ENCODE results near the gene TC2N.
"Not testable (repeated sequence)": the region's sequence is repeated elsewhere in the genome, so short reads cannot be mapped to it uniquely, and the experiment has no call there.

The TC2N gene

DNA sequence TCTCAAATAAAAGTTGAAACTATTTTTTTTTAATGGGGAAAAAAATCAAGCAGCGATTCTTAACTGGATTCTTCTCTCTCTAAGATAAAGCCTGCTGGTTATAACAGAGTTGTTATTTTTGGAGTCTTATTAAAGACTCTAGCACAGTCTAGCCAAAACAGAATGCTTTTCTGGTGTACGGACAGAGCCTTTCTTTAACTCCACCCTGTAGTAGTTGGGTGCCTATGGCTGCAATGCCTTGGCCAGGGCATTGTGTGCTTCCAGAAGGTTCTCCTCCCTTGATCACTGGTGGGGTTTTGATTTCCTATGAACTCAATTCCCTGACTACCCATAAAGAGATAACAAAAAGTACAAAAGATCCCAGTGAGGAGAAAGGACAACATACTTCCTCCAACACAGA, 35.7 kb upstream of the TC2N start:
- TF ChIP-seq, protein P1, sequence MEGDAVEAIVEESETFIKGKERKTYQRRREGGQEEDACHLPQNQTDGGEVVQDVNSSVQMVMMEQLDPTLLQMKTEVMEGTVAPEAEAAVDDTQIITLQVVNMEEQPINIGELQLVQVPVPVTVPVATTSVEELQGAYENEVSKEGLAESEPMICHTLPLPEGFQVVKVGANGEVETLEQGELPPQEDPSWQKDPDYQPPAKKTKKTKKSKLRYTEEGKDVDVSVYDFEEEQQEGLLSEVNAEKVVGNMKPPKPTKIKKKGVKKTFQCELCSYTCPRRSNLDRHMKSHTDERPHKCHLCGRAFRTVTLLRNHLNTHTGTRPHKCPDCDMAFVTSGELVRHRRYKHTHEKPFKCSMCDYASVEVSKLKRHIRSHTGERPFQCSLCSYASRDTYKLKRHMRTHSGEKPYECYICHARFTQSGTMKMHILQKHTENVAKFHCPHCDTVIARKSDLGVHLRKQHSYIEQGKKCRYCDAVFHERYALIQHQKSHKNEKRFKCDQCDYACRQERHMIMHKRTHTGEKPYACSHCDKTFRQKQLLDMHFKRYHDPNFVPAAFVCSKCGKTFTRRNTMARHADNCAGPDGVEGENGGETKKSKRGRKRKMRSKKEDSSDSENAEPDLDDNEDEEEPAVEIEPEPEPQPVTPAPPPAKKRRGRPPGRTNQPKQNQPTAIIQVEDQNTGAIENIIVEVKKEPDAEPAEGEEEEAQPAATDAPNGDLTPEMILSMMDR (IDR thresholded peaks at IDR 0.05; ENCODE audit: low read depth, low read length) = no peak
- no peak for DNase-seq (ENCODE audit: extremely low read depth, low read depth)

DNA sequence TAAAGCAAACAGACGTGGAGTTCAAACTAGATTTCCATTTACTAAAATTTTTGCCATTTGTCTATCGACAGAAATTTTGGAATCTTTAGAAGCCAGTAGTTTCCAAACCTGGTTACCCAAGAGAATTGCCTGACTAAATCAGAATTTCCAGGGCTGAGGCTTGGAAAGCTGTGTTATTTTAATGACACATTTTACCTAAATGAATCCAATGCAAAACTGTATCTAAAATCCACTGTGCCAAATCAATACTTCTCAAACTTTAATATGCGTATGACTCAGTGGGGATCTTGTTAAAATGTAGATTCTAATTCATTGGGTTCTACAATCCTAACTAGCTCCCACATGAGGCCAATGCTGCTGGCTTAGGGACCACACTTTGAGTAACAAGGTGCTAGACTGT, 35.0 kb upstream of the TC2N start:
- no peak for DNase-seq (ENCODE audit: extremely low read depth, low read depth)
- TF ChIP-seq, protein P1 (IDR thresholded peaks at IDR 0.05; ENCODE audit: low read depth, low read length) = no peak

DNA sequence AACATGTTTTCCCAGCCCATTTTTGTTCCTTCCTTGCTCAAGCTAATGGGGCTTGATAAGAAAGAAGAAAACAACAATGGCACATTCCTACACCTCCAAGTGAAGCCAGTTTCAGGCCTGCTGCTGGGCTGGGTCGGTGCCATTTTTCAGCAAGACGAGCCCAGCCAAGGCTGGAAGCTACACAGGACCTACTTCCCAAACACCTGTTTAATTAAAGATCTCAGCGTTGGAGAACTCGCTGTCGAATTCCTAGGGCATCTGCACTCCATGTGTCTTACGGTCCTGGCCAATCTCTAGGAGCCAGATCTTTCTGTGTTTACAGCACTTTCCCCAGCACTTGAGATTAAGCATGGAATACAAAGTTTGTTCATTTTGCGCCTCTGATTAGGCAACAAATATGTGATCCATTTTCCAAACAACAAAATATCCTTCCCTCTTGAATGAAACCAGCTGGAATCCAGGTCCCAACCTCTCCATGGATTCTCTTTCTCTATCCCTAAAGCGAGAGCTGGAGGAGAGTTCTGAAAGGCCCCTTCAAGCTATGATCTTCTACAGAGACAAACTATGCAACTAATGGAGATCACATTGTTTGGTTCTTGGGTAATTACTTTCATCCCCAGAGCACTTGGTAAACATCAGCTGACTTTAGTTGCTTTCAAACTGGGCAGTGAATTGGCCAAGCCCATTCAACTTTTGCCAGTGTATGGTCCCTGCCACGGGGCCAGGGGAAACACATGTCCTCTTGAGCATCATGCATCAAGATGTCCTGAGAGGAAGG, 34.3 kb upstream of the TC2N start:
- peak; percentile 29 for DNase-seq (ENCODE audit: extremely low read depth, low read depth)
- TF ChIP-seq, protein P1 (IDR thresholded peaks at IDR 0.05; ENCODE audit: low read depth, low read length) = no peak

DNA sequence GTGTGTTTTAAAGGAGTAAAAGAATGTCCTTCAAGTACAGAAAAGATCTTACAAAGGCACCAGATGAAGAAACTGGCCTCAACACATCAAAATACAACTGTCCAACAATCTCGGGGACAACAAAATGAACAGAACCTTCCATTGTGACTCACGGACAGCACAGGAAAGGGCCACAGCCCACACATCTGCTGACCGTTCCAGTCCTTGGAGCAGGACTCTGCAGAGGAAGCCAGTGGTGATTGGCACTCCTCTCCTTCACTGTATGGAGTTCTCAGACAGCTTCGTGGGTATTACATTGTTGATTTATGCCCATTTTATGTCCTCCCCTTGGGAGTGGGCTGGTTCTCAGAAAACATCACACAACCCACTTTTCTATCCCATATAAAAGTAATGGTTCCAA, 32.5 kb upstream of the TC2N start:
- no peak for DNase-seq (ENCODE audit: extremely low read depth, low read depth)
- TF ChIP-seq, protein P1 (IDR thresholded peaks at IDR 0.05; ENCODE audit: low read depth, low read length) = no peak

DNA sequence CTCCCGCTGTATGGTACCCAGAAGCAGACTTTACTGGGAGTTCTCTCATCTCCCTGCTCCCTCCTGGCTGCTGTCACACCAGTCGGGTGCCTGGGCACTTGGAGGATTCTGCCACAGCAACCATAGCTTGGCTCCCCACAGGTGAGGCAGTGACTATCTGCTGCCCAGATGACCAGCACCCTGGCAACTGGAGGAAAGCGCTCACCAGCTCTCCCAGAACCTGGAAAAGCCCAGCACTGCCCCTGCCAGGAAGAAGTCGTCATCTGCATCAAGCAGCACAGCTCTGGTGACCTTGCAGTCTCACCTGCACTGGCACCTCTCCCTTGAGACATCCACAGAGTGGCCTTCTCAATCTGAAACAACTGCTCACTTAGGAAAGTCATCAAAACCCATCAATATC, 31.9 kb upstream of the TC2N start:
- TF ChIP-seq, protein P1 (IDR thresholded peaks at IDR 0.05; ENCODE audit: low read depth, low read length) = no peak
- no peak for DNase-seq (ENCODE audit: extremely low read depth, low read depth)

DNA sequence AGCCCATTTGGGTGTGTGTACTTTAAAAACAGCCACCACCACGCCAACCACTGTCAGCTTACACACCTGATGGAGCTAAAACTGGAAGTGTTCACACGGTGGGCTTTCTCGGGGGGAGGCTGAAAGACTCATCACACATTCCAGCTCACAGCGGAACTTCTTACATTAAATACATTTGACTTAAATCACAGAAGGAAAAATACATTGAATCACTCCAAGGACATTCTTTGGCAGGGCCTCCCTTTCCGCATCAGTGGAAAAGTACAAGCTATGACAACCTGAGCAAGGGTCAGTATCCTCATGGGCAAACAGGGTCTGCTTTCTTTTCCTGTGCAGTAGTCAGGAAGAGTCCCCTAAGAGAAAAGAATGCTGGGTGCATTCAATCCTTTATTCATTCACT, 31.0 kb upstream of the TC2N start:
- TF ChIP-seq, protein P1 (IDR thresholded peaks at IDR 0.05; ENCODE audit: low read depth, low read length) = no peak
- no peak for DNase-seq (ENCODE audit: extremely low read depth, low read depth)

DNA sequence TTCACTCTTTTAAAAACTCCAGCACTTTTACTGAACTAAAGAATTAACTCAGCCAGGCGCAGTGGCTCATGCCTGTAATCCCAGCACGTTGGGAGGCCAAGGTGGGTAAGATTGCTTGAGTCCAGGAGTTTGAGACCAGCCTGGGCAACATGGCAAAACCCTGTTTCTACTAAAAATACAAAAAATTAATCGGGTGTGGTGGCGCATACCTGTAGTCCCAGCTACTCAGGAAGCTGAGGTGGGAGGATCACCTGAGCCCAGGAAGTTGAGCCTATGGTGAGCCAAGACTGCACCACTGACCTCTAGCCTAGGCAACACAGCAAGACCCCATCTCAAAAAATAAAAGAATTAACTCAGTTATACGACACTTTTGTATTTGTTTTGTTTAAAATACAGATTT, 30.4 kb upstream of the TC2N start:
- DNase-seq (ENCODE audit: extremely low read depth, low read depth) = not testable (repeated sequence)

All from AG09319 (cell line).